Lower leg skin (tissue), 3 donors: Measurements from ENCODE around the gene LRBA.

ENCODE experiments used
- CTCF ChIP-seq, 3 donors: fragments of 450-650 bp; IDR thresholded peaks; one replicate each; pipeline ENCODE4 v1.5.1; 2016; ENCODE audit warnings: antibody characterized with exemption in 3 of 3, mild to moderate bottlenecking in 3 of 3, moderate library complexity in 2 of 3
- POLR2A ChIP-seq, 2 donors: fragments of 450-650 bp; IDR thresholded peaks; one replicate each; pipeline ENCODE4 v1.6.1; 2016 to 2017; ENCODE audit warnings: antibody characterized with exemption in 2 of 2, mild to moderate bottlenecking in 1 of 2, moderate library complexity in 1 of 2

- no peak for TF ChIP-seq CTCF (IDR thresholded peaks at IDR 0.05)
- no peak for TF ChIP-seq POLR2A (IDR thresholded peaks at IDR 0.05)
Observed at GRCh38 chr4:151055539-151055938, 40.5 kb upstream of the LRBA start.
